GM12892 (cell line): ENCODE data around the gene BCL11A.

Experiments used
- POLR2A ChIP-seq: IDR thresholded peaks from 2 replicates; pipeline ENCODE4 v1.6.1; 2011; ENCODE audit warnings: low read depth, low read length, control low read depth
- POLR2AphosphoS5 ChIP-seq: IDR thresholded peaks from 2 replicates; pipeline ENCODE4 v1.6.1; 2011; ENCODE audit warnings: low read depth, low read length, control low read depth
- TAF1 ChIP-seq: IDR thresholded peaks from 2 replicates; pipeline ENCODE4 v1.6.1; 2011; ENCODE audit warnings: low read depth, mild to moderate bottlenecking, control low read depth, low read length, borderline replicate concordance

DNA sequence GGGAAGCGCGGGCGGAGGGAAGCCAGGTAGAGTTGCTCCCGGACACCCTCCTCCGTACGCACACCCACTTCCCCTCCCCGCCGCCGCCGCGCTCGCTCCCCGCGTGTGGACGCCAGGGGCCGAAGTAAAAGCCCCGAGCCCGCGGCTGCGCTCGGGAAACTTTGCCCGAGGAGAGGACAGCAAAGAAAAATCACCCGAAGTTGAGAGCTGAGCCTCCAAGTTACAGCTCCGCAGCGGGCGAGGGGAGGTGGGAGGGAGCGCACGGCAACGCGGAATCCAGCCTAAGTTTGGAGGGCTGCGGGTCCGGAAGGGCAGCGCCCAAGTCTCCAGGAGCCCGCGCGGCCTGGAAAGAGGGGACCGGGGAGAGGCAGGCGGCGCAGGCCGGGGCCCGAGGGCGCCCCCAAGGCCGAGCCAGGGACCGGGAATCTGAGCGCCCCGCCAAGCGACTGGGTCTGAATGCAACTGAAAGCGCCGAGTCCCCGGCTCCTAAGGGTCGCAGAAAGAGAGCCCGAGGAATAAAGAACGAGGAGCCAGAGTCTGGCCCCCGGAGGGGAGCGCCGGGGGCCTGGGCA, 706 bp upstream of the BCL11A start:
- TF ChIP-seq POLR2AphosphoS5 (no peak), POLR2A (no peak), TAF1 (no peak)
